ENCODE measurements around the gene WDR55. TPM values are rescaled to one million over a fixed set of nuclear protein-coding genes. Genes with fewer than 3 reads are reported as not detected.

The WDR55 gene
- total and polyA plus RNA-seq, 2 of the 8 experiments (the other 6 are each of a cell fraction or from before 2014, with no cell fraction given), result 15.3 to 22.7 TPM

DNA sequence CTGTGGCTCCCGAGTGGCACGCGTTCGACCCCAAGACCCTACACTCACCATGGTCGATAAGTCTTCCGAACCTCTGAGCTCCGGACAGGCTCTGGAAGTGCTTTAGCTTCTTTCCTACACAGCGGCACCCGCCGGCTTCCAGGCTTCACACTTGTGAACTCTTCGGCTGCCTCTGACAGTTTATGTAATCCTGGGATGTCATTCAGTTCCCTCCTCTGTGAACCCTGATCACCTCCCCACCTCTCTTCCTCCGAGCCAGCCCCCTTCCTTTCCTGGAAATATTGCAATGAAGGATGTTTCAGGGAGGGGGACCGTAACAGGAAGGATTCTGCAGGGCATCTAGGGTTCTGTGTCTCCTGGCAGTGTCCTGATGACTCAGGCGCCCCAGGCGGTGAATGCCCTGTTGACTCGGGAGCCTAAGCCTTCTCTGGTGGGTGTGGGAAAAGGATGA lies 31.7 kb upstream of the WDR55 start, which contains the start of gene CD14:
CD14 (minus strand) TSS at position 155 of the 451 bp plus-strand sequence; CDS start at position 51, 104 bp downstream.
- Histone ChIP-seq H3K27me3 (replicated peaks in 1 of 4; ENCODE audit: control insufficient read depth in 3 of 4, extremely low read depth in 1 of 4, insufficient read depth in 3 of 4, low read length in 3 of 4) (no peaks in the 10 kb centered on the region), H3K4me2 (ENCODE audit: insufficient read depth in 1 of 2, low read depth in 2 of 2, low read length in 2 of 2) (no peak within 1 kb of the TSS), H3K56ac (replicated peaks; ENCODE audit: insufficient read length, low read depth, low read length) (no peak within 1 kb of the TSS), H2BK20ac (ENCODE audit: low read length) (no peak within 1 kb of the TSS), H4K8ac (ENCODE audit: extremely low read depth, insufficient read depth, low read length) (peak within 1 kb of the TSS; percentile 80), H3K4me3 (ENCODE audit: extremely low read depth in 1 of 4, insufficient read depth in 2 of 4, low read depth in 3 of 4, low read length in 4 of 4) (no peak within 1 kb of the TSS), H3K4me1 (replicated peaks in 1 of 4; ENCODE audit: control insufficient read depth in 3 of 4, insufficient read depth in 4 of 4, low read length in 3 of 4) (peaks cover 0 to 2% (median 0%) of the 10 kb centered on the region in 4 experiments; a peak in 1 of 7 replicates), H2BK12ac (ENCODE audit: low read depth, low read length) (no peak within 1 kb of the TSS), H2BK120ac (replicated peaks; ENCODE audit: low read depth, low read length) (no peak within 1 kb of the TSS), H3K18ac (ENCODE audit: extremely low read depth, low read length) (no peak within 1 kb of the TSS), H2BK15ac (ENCODE audit: low read length) (no peak within 1 kb of the TSS), H2BK5ac (ENCODE audit: low read depth, low read length) (no peak within 1 kb of the TSS), H2AFZ (ENCODE audit: low read length) (no peak within 1 kb of the TSS), H3K27ac (ENCODE audit: low read depth, low read length) (no peak within 1 kb of the TSS), H4K20me1 (replicated peaks in 1 of 2; ENCODE audit: control insufficient read depth in 1 of 2, insufficient read depth in 2 of 2, low read length in 2 of 2) (no peaks in the 10 kb centered on the region), H3K23me2 (ENCODE audit: low read depth, low read length) (no peaks in the 10 kb centered on the region), H3K79me2 (ENCODE audit: control insufficient read depth in 1 of 2, insufficient read depth in 2 of 2, low read length in 2 of 2) (no peaks in the 10 kb centered on the region), H4K91ac (replicated peaks; ENCODE audit: insufficient read length, low read length) (no peak within 1 kb of the TSS), H3K9me3 (ENCODE audit: insufficient read depth in 2 of 2, low read depth in 1 of 2, low read length in 1 of 2) (peaks cover 18 to 25% of the 10 kb centered on the region in 2 experiments; a peak in 3 of 4 replicates), H2AK5ac (ENCODE audit: low read depth, low read length) (no peak within 1 kb of the TSS), H4K5ac (ENCODE audit: insufficient read length, low read depth, low read length) (no peak within 1 kb of the TSS), H3K4ac (replicated peaks; ENCODE audit: insufficient read length, low read depth, low read length) (no peak within 1 kb of the TSS), H3K9ac (replicated peaks in 1 of 4; ENCODE audit: extremely low read depth in 1 of 4, low read depth in 3 of 4, low read length in 3 of 4) (no peak within 1 kb of the TSS), H3K14ac (ENCODE audit: insufficient read length) (no peak within 1 kb of the TSS), H3K36me3 (ENCODE audit: control insufficient read depth in 2 of 4, insufficient read depth in 4 of 4, low read length in 3 of 4) (no peaks in the 10 kb centered on the region), H3K79me1 (ENCODE audit: low read depth, low read length) (no peaks in the 10 kb centered on the region), H3K23ac (ENCODE audit: insufficient read length) (no peak within 1 kb of the TSS)
- POLR2A ChIA-PET (ENCODE audit: partially characterized antibody), result interaction anchor here (1.1 kb wide), 1 partner anchor 12 kb away, joined by 3 read pairs; no protein-coding TSS in a partner anchor
- no peak for FAIRE-seq
- CTCF ChIA-PET (ENCODE audit: partially characterized antibody), result interaction anchor here (1.0 kb wide), 1 partner anchor 260 kb away, joined by 3 read pairs; no protein-coding TSS in a partner anchor
- WGBS, 2 experiments (ENCODE audit: extremely low coverage in 1 of 2, insufficient coverage in 1 of 2, insufficient read length in 1 of 2, insufficient replicate concordance in 2 of 2, low coverage in 1 of 2, low lambda C conversion rate in 2 of 2, missing lambda C conversion rate in 1 of 2), result 89% methylated on average over 16 of the region's 16 CpGs; no CpG with 5 or more reads in 1 of the 2 experiments
- no peak for DNase-seq (ENCODE audit: low read depth in 1 of 2, low spot score in 2 of 2)
- TF ChIP-seq, protein P1, sequence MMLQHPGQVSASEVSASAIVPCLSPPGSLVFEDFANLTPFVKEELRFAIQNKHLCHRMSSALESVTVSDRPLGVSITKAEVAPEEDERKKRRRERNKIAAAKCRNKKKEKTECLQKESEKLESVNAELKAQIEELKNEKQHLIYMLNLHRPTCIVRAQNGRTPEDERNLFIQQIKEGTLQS (IDR thresholded peaks at IDR 0.05; ENCODE audit: insufficient read depth, low read depth, low read length), result no peak
- TF ChIP-seq POU5F1 (IDR thresholded peaks at IDR 0.05; ENCODE audit: low read depth, low read length) (no peak), FOSL1 (IDR thresholded peaks at IDR 0.05; ENCODE audit: insufficient read depth, low read depth, low read length) (no peak), CBX5 (IDR thresholded peaks at IDR 0.05; ENCODE audit: low read depth, low read length) (no peak), RFX5 (IDR thresholded peaks at IDR 0.05; ENCODE audit: borderline replicate concordance, low read depth, low read length) (no peak), ASH2L (IDR thresholded peaks at IDR 0.05; ENCODE audit: low read length) (no peak), TBP (IDR thresholded peaks at IDR 0.05; ENCODE audit: low read depth, low read length) (no peak), BACH1 (IDR thresholded peaks at IDR 0.05; ENCODE audit: low read length) (no peak), GABPA (IDR thresholded peaks at IDR 0.05; ENCODE audit: borderline replicate concordance, insufficient read depth, low read length) (no peak), JUND (IDR thresholded peaks at IDR 0.05; ENCODE audit: low read length) (no peak), EZH2 (IDR thresholded peaks at IDR 0.05; ENCODE audit: low read depth, low read length, severe bottlenecking) (no peak)
- TF ChIP-seq, protein P2, sequence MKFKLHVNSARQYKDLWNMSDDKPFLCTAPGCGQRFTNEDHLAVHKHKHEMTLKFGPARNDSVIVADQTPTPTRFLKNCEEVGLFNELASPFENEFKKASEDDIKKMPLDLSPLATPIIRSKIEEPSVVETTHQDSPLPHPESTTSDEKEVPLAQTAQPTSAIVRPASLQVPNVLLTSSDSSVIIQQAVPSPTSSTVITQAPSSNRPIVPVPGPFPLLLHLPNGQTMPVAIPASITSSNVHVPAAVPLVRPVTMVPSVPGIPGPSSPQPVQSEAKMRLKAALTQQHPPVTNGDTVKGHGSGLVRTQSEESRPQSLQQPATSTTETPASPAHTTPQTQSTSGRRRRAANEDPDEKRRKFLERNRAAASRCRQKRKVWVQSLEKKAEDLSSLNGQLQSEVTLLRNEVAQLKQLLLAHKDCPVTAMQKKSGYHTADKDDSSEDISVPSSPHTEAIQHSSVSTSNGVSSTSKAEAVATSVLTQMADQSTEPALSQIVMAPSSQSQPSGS (IDR thresholded peaks at IDR 0.05; ENCODE audit: low read length), result no peak

All from H1 (cell line).